ENCODE measurements around the gene AP3D1.

GRCh38 chr19:2077833-2078619 is 73.3 kb downstream of the AP3D1 start:
- TF ChIP-seq EZH2 (IDR thresholded peaks at IDR 0.05; ENCODE audit: borderline replicate concordance, low read length) (no peak), CTCF (conservative IDR thresholded peaks at IDR 0.05 in 1 of 2, IDR thresholded peaks at IDR 0.05 in 1 of 2; ENCODE audit: extremely low read depth in 1 of 2, insufficient read depth in 1 of 2, low read depth in 1 of 2, low read length in 2 of 2) (no peak)

All from mammary epithelial cell (primary cell).